Endothelial cell of umbilical vein (primary cell): ENCODE results near the gene SYT14. TPM values are rescaled to one million over a fixed set of nuclear protein-coding genes. Genes with fewer than 3 reads are reported as not detected.

Experiments
- BruUV-seq: library from RNA; stranded (reverse); fragments of 400-500 nt; replicated peaks from 2 replicates; lab custom pipeline; 2021; lab: Mats Ljungman, UMichigan
- CTCF ChIA-PET: fragments of 300-600, 350-600 bp; sonication (Branson Sonifier 250); formaldehyde crosslinking; loops from one replicate; lab custom pipeline; 2021; ENCODE audit warnings: antibody characterized with exemption, inconsistent platforms; lab: Charles Lee
- POLR2A ChIA-PET: fragments of 300-600, 350-600 bp; sonication (Branson Sonifier 250); formaldehyde crosslinking; loops from one replicate; lab custom pipeline; 2021; ENCODE audit warnings: antibody characterized with exemption, inconsistent platforms; lab: Charles Lee
- DNase-seq: peaks from one replicate; pipeline ENCODE4 v3.0.0-alpha.2; 2011; ENCODE audit warnings: low read depth, low spot score
- FAIRE-seq: peaks from 2 replicates; lab custom pipeline; 2011; peaks lifted over from hg19 to GRCh38; lab: Jason Lieb, UNC
- H2AFZ ChIP-seq: 2 replicates; pipeline ENCODE4 v1.6.0; 2012; ENCODE audit warnings: low read depth, low read length, control low read depth, inconsistent platforms
- H3K27ac ChIP-seq: 2 replicates; pipeline ENCODE4 v1.5.1; 2011; ENCODE audit warnings: low read depth, mild to moderate bottlenecking, control low read depth, low read length, moderate library complexity; ENCODE audit not compliant: insufficient read depth
- H3K27me3 ChIP-seq, 2 experiments: 2 replicates each; pipeline versions ENCODE4 v1.6.0 to v1.6.1; 2011; ENCODE audit warnings: low read length in 2 of 2, mixed read lengths in 1 of 2; ENCODE audit not compliant: control insufficient read depth in 2 of 2, insufficient read depth in 2 of 2
- H3K36me3 ChIP-seq, 2 experiments: 2 replicates in 1 of 2; 3 replicates in 1 of 2; pipeline ENCODE4 v1.5.1; 2011; ENCODE audit warnings: low read length in 2 of 2, mild to moderate bottlenecking in 1 of 2, moderate library complexity in 1 of 2; ENCODE audit not compliant: control insufficient read depth in 2 of 2, insufficient read depth in 2 of 2; ENCODE audit errors: extremely low read depth in 1 of 2
- H3K4me1 ChIP-seq: 3 replicates; pipeline ENCODE4 v1.5.1; 2011; ENCODE audit warnings: mild to moderate bottlenecking, low read length; ENCODE audit not compliant: control insufficient read depth, insufficient read depth; ENCODE audit errors: extremely low read depth
- H3K4me2 ChIP-seq: 2 replicates; pipeline ENCODE4 v1.6.1; 2011; ENCODE audit warnings: low read length, control low read depth, mixed read lengths; ENCODE audit not compliant: insufficient read depth
- H3K4me3 ChIP-seq, 3 experiments: fragments of 200-600 bp in 1 of 3; sonication (generic), shearing (Covaris generic) in 1 of 3; replicated peaks in 1 of 3; 2 replicates each; pipeline ENCODE4 v1.5.1; 2011 to 2016; ENCODE audit warnings: control low read depth in 3 of 3, low read length in 3 of 3, mild to moderate bottlenecking in 2 of 3, inconsistent platforms in 1 of 3, low read depth in 1 of 3, moderate library complexity in 1 of 3; ENCODE audit not compliant: insufficient read depth in 1 of 3
- H3K79me2 ChIP-seq: 2 replicates; pipeline ENCODE4 v1.6.0; 2012; ENCODE audit warnings: low read length, inconsistent platforms; ENCODE audit not compliant: control insufficient read depth, insufficient read depth
- H3K9ac ChIP-seq: replicated peaks from 2 replicates; pipeline ENCODE3; 2011; ENCODE audit warnings: low read length, control low read depth; ENCODE audit not compliant: insufficient read depth; ENCODE audit errors: extremely low read depth
- H3K9me1 ChIP-seq: replicated peaks from 3 replicates; pipeline ENCODE4 v1.6.0; 2011; ENCODE audit warnings: mild to moderate bottlenecking, low read length; ENCODE audit not compliant: control insufficient read depth, insufficient read depth; ENCODE audit errors: extremely low read depth
- H3K9me3 ChIP-seq: replicated peaks from 2 replicates; pipeline ENCODE4 v1.5.1; 2012; ENCODE audit warnings: low read length, inconsistent platforms; ENCODE audit not compliant: control insufficient read depth, insufficient read depth
- H4K20me1 ChIP-seq: replicated peaks from 2 replicates; pipeline ENCODE3; 2011; ENCODE audit warnings: mild to moderate bottlenecking, low read length; ENCODE audit not compliant: control insufficient read depth, insufficient read depth; ENCODE audit errors: extremely low read depth
- CTCF ChIP-seq, 2 donors: IDR thresholded peaks; 1 replicate in 1 of 2; 2 replicates in 1 of 2; pipeline ENCODE4 v1.5.1; 2011; ENCODE audit warnings: low read length in 2 of 2, mild to moderate bottlenecking in 2 of 2, moderate library complexity in 2 of 2, control low read depth in 1 of 2, inconsistent platforms in 1 of 2, low read depth in 1 of 2; ENCODE audit not compliant: insufficient read depth in 1 of 2; ENCODE audit errors: extremely low read depth in 1 of 2
- EZH2 ChIP-seq: IDR thresholded peaks from 2 replicates; pipeline ENCODE4 v1.6.1; 2012; ENCODE audit warnings: borderline replicate concordance, low read depth, mild to moderate bottlenecking, moderate library complexity, low read length, inconsistent platforms; ENCODE audit not compliant: severe bottlenecking
- FOS ChIP-seq: IDR thresholded peaks from 2 replicates; pipeline ENCODE4 v1.6.1; 2011; ENCODE audit warnings: mild to moderate bottlenecking, low read length, moderate library complexity, borderline replicate concordance; ENCODE audit not compliant: insufficient read depth
- GATA2 ChIP-seq: IDR thresholded peaks from 2 replicates; pipeline ENCODE4 v1.7.0; 2011; ENCODE audit warnings: low read depth, mild to moderate bottlenecking, moderate library complexity, mixed read lengths, low read length; ENCODE audit not compliant: insufficient read length, insufficient read depth
- JUN ChIP-seq: IDR thresholded peaks from 2 replicates; pipeline ENCODE4 v1.6.1; 2011; ENCODE audit warnings: borderline replicate concordance, low read depth; ENCODE audit not compliant: insufficient read length, insufficient read depth
- MAX ChIP-seq: IDR thresholded peaks from 2 replicates; pipeline ENCODE4 v1.6.1; 2011; ENCODE audit not compliant: insufficient read depth, insufficient read length
- MYC ChIP-seq: IDR thresholded peaks from one replicate; pipeline ENCODE4 v1.6.1; 2011; ENCODE audit warnings: mild to moderate bottlenecking, low read depth, low read length
- POLR2A ChIP-seq: IDR thresholded peaks from 2 replicates; pipeline ENCODE4 v1.6.1; 2012; ENCODE audit warnings: low read depth, mild to moderate bottlenecking, control low read depth, low read length
- POLR2AphosphoS5 ChIP-seq: IDR thresholded peaks from 2 replicates; pipeline ENCODE4 v1.6.1; 2012; ENCODE audit warnings: low read depth, mild to moderate bottlenecking, control low read depth, low read length, moderate library complexity; ENCODE audit not compliant: insufficient read depth
- dilution Hi-C: fragments of 300-500 bp; cut with MboI; formaldehyde crosslinking; loops from one replicate; pipeline ENCODE4 v1.15.0; 2019; ENCODE audit warnings: low sequenced_read_pairs; ENCODE audit not compliant: extremely low pct_ligation_motif_present
- intact Hi-C: fragments of 100-400 bp; cut with micrococcal nuclease; formaldehyde crosslinking; loops from one replicate; pipeline ENCODE4 v1.10.0; 2022
- polyA plus RNA-seq, 4 experiments: library from polyadenylated mRNA; depleted of rRNA in 3 of 4; stranded (reverse) in 3 of 4; unstranded in 1 of 4; fragments of >200 nt; gene quantifications; 2 replicates each; pipeline versions ENCODE4 v1.2.1 to v1.2.3, GENCODE V29; 2011 to 2012; ENCODE audit warnings: missing spikeins in 1 of 4
- total RNA-seq: library from RNA; stranded (reverse); gene quantifications from 2 replicates; pipeline ENCODE4 v1.2.3, GENCODE V29; 2021

Gene SYT14
- total and polyA plus RNA-seq, 2 donors (not counting 3 experiments of a cell fraction or from before 2014, with no cell fraction given): 0.08 to 0.18 TPM

GRCh38 chr1:210074904-210075303, 136.9 kb downstream of the SYT14 start:
- Histone ChIP-seq H3K9me1 (no peaks in the 10 kb centered on the region), H3K27ac (no peak overlapping the region), H2AFZ (no peak overlapping the region), H3K4me3 (no peak overlapping the region), H3K9ac (no peak overlapping the region), H3K36me3 (no peaks in the 10 kb centered on the region), H3K9me3 (no peaks in the 10 kb centered on the region), H3K27me3 (no peaks in the 10 kb centered on the region), H3K4me1 (no peaks in the 10 kb centered on the region), H3K79me2 (no peaks in the 10 kb centered on the region), H4K20me1 (no peaks in the 10 kb centered on the region), H3K4me2 (no peak overlapping the region)
- DNase-seq: no peak
- no peak for FAIRE-seq
- TF ChIP-seq GATA2 (no peak), MYC (no peak), FOS (no peak), EZH2 (no peak), CTCF (IDR thresholded peaks at IDR 0.05; ENCODE audit: extremely low read depth in 1 of 2, insufficient read depth in 1 of 2, low read depth in 1 of 2, low read length in 2 of 2) (no peak), MAX (no peak), JUN (no peak), POLR2A (no peak), POLR2AphosphoS5 (no peak)
- no TSS peak for BruUV-seq
- ChIA-PET POLR2A (no interaction called here), CTCF (interaction anchor here (1.1 kb wide), 1 partner anchor 74 kb away, joined by 3 read pairs; no protein-coding TSS in a partner anchor)
- dilution Hi-C loops: no loop called here
- intact Hi-C loops: no loop called here
